Smooth muscle cell (in vitro differentiated cells): ENCODE results near the gene GLRA2. TPM values are rescaled to one million over a fixed set of nuclear protein-coding genes. Genes with fewer than 3 reads are reported as not detected.

Experiments
- DNase-seq: peaks from one replicate; lab custom pipeline; 2025; ENCODE audit not compliant: unreplicated experiment; lab: John Stamatoyannopoulos, UW
- H2AFZ ChIP-seq: fragments of 200-600 bp; sonication (generic); 2 replicates; pipeline ENCODE4 v1.6.0; 2016; ENCODE audit warnings: antibody characterized with exemption, low read depth, mild to moderate bottlenecking
- H3F3A ChIP-seq: fragments of 200-600 bp; sonication (generic); 2 replicates; pipeline ENCODE4 v1.6.0; 2017; ENCODE audit warnings: antibody characterized with exemption, low read depth
- H3K27ac ChIP-seq: fragments of 200-600 bp; sonication (generic); 2 replicates; pipeline ENCODE4 v1.5.1; 2016; ENCODE audit warnings: low read depth, mild to moderate bottlenecking
- H3K27me3 ChIP-seq: fragments of 200-600 bp; sonication (generic); 2 replicates; pipeline ENCODE4 v1.6.1; 2016; ENCODE audit warnings: low read depth, mild to moderate bottlenecking
- H3K36me3 ChIP-seq: fragments of 200-600 bp; sonication (generic); 2 replicates; pipeline ENCODE4 v1.5.1; 2016; ENCODE audit warnings: low read depth
- H3K4me1 ChIP-seq: fragments of 200-600 bp; sonication (generic); 2 replicates; pipeline ENCODE4 v1.5.1; 2016; ENCODE audit warnings: low read depth
- H3K4me2 ChIP-seq: fragments of 200-600 bp; sonication (generic); 2 replicates; pipeline ENCODE4 v1.6.0; 2016; ENCODE audit warnings: mild to moderate bottlenecking
- H3K4me3 ChIP-seq: fragments of 200-600 bp; sonication (generic); 2 replicates; pipeline ENCODE4 v1.5.1; 2016; ENCODE audit warnings: mild to moderate bottlenecking
- H3K79me2 ChIP-seq: fragments of 200-600 bp; sonication (generic); 2 replicates; pipeline ENCODE4 v1.6.0; 2016; ENCODE audit warnings: low read depth, mild to moderate bottlenecking
- H3K9ac ChIP-seq: fragments of 200-600 bp; sonication (generic); 2 replicates; pipeline ENCODE4 v1.6.0; 2016; ENCODE audit warnings: low read depth
- H3K9me3 ChIP-seq: fragments of 200-600 bp; sonication (generic); replicated peaks from 2 replicates; pipeline ENCODE4 v1.5.1; 2016; ENCODE audit warnings: low read depth
- H4K20me1 ChIP-seq: fragments of 200-600 bp; sonication (generic); 2 replicates; pipeline ENCODE4 v1.6.0; 2016; ENCODE audit warnings: low read depth
- WGBS: methylation state at CpG from one replicate; pipeline ENCODE4 v1.1.7; 2016; ENCODE audit warnings: low lambda C conversion rate; 5-methylcytosine and 5-hydroxymethylcytosine counted together
- polyA plus RNA-seq: library from polyadenylated mRNA; unstranded; fragments of >200 nt; fragmentation: Nextera tagmentation; extraction: Ambion mirVana; gene quantifications from 2 replicates; pipeline ENCODE4 v1.2.1, GENCODE V29; 2016
- total RNA-seq: library from RNA; depleted of rRNA; stranded (reverse); fragments of >200 nt; gene quantifications from 2 replicates; pipeline ENCODE4 v1.2.3, GENCODE V29; 2014
- TF ChIP-seq, protein P1 (sequence below): fragments of 200-600 bp; sonication (generic); IDR thresholded peaks from 2 replicates; pipeline ENCODE4 v1.5.1; 2017; ENCODE audit warnings: borderline replicate concordance, mild to moderate bottlenecking, antibody characterized with exemption; ENCODE audit not compliant: insufficient read depth, poor library complexity, severe bottlenecking

GLRA2 gene
- total and polyA plus RNA-seq, 2 experiments from 2014 or later: 3.0 TPM; not detected in 1

DNA sequence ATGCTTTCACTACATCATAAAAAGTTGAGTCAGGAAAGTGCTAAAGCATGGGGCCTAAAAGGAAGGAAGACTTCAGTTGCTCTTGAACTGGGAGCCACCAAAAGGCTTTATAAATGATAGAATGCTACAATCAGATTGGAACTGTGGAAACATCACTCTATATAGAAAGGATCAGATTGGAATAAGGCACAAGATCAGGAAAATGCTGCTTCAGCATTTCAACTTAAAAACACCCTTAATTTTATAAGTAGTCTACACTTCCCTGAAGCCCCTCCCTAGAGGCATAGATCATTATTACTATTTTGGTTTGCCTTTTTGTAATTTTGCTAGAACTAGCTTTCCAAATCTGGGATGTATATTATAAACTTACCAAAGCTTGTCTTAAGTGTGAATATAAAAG, 172.8 kb downstream of the GLRA2 start:
- H3K4me1 ChIP-seq: no peaks in the 10 kb centered on the region
- no peaks in the 10 kb centered on the region for H3K36me3 ChIP-seq
- no peak overlapping the region for H2AFZ ChIP-seq
- no peaks in the 10 kb centered on the region for H4K20me1 ChIP-seq
- no peak overlapping the region for H3K4me2 ChIP-seq
- no peak overlapping the region for H3K9ac ChIP-seq
- no peak overlapping the region for H3K4me3 ChIP-seq
- TF ChIP-seq, protein P1, sequence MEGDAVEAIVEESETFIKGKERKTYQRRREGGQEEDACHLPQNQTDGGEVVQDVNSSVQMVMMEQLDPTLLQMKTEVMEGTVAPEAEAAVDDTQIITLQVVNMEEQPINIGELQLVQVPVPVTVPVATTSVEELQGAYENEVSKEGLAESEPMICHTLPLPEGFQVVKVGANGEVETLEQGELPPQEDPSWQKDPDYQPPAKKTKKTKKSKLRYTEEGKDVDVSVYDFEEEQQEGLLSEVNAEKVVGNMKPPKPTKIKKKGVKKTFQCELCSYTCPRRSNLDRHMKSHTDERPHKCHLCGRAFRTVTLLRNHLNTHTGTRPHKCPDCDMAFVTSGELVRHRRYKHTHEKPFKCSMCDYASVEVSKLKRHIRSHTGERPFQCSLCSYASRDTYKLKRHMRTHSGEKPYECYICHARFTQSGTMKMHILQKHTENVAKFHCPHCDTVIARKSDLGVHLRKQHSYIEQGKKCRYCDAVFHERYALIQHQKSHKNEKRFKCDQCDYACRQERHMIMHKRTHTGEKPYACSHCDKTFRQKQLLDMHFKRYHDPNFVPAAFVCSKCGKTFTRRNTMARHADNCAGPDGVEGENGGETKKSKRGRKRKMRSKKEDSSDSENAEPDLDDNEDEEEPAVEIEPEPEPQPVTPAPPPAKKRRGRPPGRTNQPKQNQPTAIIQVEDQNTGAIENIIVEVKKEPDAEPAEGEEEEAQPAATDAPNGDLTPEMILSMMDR: no peak
- no peak for DNase-seq
- H3K79me2 ChIP-seq: no peaks in the 10 kb centered on the region
- no peaks in the 10 kb centered on the region for H3K9me3 ChIP-seq
- no peaks in the 10 kb centered on the region for H3K27me3 ChIP-seq
- no peak overlapping the region for H3K27ac ChIP-seq
- no peaks in the 10 kb centered on the region for H3F3A ChIP-seq

DNA sequence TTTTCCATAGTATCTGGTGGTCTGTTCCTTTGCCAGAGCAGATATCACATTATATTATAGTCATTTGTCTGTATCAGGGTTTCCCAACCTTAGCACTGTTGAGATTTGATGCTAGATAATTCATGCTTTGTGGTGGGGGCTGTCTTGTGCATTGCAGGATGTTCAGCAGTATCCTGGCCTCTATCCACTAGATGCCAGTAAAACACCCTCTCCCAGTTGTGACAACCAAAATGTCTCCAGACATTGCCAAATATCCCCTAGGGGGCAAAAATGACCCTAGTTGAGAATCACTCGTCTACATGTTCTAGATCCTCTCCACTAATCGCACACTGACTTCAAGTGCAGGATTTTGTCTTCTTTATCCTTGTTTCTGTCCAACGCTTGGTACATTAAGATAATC, 182.8 kb downstream of the GLRA2 start:
- Histone ChIP-seq H3K9me3 (no peaks in the 10 kb centered on the region), H3K9ac (no peak overlapping the region), H3K4me1 (no peaks in the 10 kb centered on the region), H3K4me2 (no peak overlapping the region), H3K27ac (no peak overlapping the region), H3K4me3 (no peak overlapping the region), H3F3A (no peaks in the 10 kb centered on the region), H2AFZ (no peak overlapping the region), H3K79me2 (no peaks in the 10 kb centered on the region), H3K27me3 (no peaks in the 10 kb centered on the region), H4K20me1 (no peaks in the 10 kb centered on the region), H3K36me3 (no peaks in the 10 kb centered on the region)
- 80% methylated on average over 3 of the region's 3 CpGs for WGBS
- no peak for DNase-seq
- TF ChIP-seq, protein P1: no peak

DNA sequence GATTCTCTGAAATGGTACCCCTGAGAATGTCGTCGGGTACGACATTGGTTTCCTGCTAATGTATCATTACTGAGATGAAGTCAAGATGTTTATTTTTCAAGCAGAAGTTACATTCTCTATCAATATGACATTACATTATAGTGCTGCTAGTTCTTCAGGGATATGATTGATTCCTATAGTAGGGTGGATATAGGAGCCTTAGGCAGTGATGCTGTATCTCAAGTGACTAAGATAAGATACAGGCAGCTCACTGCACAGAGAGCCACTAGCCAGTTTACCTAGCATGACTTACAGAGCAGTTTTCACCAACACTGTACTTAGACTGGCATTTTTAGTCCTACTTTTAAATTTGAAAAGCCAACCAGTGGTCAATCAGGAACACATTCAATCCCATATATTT, 188.6 kb downstream of the GLRA2 start:
- no peaks in the 10 kb centered on the region for H4K20me1 ChIP-seq
- TF ChIP-seq, protein P1: no peak
- H3K4me1 ChIP-seq: no peaks in the 10 kb centered on the region
- DNase-seq: no peak
- H3K9me3 ChIP-seq: no peaks in the 10 kb centered on the region
- no peak overlapping the region for H3K4me2 ChIP-seq
- 93% methylated on average over 3 of the region's 3 CpGs for WGBS
- H3K36me3 ChIP-seq: no peaks in the 10 kb centered on the region
- H3K4me3 ChIP-seq: no peak overlapping the region
- H3K9ac ChIP-seq: no peak overlapping the region
- H3K27me3 ChIP-seq: no peaks in the 10 kb centered on the region
- no peaks in the 10 kb centered on the region for H3K79me2 ChIP-seq
- H3K27ac ChIP-seq: no peak overlapping the region
- H3F3A ChIP-seq: no peaks in the 10 kb centered on the region
- no peak overlapping the region for H2AFZ ChIP-seq

DNA sequence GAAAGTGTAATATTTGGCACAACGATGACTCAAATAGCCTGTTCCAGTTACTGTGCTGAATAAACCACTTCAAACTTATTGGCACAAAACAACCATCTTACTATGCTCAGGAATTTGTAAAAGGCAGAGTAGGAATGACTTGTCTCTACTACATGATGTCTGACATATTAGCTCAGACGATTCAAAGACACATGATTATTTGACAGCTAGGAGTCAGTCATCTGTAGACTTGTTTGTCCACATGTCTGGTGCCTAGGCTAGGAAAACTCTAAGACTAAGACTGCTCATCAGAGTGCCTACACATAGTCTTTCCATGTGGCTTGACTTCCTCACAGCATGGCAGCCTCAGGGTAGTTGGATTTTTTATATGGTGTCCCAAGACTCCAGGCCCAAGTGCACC, 189.1 kb downstream of the GLRA2 start:
- H3F3A ChIP-seq: no peaks in the 10 kb centered on the region
- H3K36me3 ChIP-seq: no peaks in the 10 kb centered on the region
- TF ChIP-seq, protein P1: no peak
- no peaks in the 10 kb centered on the region for H3K4me1 ChIP-seq
- no peaks in the 10 kb centered on the region for H4K20me1 ChIP-seq
- H3K79me2 ChIP-seq: no peaks in the 10 kb centered on the region
- H3K9ac ChIP-seq: no peak overlapping the region
- no peak overlapping the region for H3K27ac ChIP-seq
- no peaks in the 10 kb centered on the region for H3K27me3 ChIP-seq
- H2AFZ ChIP-seq: no peak overlapping the region
- no peak for DNase-seq
- H3K4me2 ChIP-seq: no peak overlapping the region
- no peak overlapping the region for H3K4me3 ChIP-seq
- no peaks in the 10 kb centered on the region for H3K9me3 ChIP-seq
- WGBS: 73% methylated on average over 2 of the region's 2 CpGs
